Glomerular visceral epithelial cell (primary cell): ENCODE data around the gene CCDC180.
A peak's percentile ranks its signal among the peaks of the same experiment; 100 is the strongest.
"Not testable (repeated sequence)": the region's sequence is repeated elsewhere in the genome, so short reads cannot be mapped to it uniquely, and the experiment has no call there.

Experiments
- DNase-seq: peaks from one replicate; pipeline ENCODE4 v3.0.0-alpha.2; 2016; ENCODE audit errors: extremely low spot score

Gene CCDC180

DNA sequence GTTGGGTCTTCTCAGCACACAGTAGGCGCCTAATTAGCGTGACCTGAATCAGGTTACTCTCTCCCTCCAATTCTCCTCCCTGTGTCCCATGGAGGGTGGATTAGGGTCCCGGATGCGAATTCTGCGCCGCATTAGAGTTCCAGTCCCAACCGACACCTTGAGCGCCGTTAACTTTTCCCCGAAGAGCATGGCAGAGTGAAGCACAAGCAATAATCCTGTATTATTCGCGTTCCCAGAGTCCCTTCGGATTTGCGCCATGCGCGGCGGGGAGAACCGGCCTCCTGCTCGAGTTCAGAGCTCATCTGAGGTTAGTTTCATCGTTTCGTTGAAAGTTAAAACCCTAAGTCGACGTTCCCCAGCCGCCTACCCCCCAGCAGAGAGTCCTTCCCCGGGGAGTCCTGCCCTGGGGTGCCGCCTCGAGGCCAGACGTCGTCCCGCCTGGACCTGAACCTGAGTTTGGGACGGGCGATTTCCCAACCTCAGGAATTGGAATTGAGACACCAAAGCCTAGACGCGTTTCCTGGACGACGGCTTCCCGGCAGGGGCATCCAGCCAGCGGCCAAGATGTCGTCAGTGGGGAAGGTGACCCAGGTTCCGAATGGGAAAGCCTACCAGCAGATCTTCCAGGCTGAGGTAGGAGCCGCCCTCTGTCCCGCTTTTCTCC lies at the start of gene CCDC180:
CCDC180 (plus strand) TSS at position 160 of the 664 bp plus-strand sequence; CDS start at position 565, 405 bp downstream.
- no peak for DNase-seq

DNA sequence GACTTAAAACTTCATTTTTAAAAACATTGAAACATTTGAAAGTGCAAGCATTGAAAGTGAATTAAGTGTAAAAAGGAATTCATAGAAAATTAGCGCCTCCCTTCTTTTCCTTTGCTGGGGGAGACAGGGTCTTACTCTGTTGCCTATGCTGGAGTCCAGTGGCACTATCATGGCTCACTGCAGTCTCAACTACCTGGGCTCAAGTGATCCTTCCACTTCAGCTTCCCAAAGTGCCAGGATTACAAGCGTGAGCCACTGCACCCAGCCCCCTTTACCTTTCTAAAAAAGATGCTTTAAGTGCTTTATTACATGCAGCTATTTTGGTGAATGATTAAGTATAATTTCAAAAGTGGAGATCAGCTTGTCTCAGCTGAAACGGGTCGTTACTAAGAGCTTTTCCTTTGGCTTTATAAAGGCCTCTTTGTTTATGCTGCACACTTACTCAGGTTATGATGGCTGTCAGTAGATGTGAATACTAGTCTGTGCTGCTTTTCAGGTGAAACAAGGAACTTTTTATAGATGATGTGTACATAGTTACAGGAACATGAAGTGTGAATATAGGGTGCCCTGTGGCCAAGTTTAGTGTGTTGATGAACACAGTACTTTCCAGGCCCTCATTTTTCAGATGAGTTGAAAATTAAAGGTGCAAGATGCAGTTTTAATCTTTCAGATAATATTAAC lies 47.5 kb upstream of the CCDC180 start:
- not testable (repeated sequence) for DNase-seq

DNA sequence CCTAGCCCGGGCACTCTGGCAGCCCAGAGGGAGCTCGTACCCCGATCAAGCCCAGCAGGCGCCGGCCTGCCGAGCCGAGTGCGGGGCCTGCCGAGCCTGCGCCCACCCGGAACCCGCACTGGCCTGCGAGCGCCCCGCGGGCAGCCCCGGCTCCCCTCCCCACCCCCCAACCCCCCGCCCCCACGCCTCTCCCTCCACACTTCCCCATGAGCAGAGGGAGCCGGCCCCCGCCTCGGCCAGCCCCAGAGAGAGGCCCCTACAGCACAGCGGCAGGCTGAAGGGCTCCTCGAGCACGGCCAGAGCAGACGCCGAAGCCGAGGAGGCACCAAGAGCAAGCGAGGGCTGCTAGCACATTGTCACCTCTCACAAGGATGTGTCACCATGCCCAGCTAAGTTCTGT lies 36.2 kb upstream of the CCDC180 start:
- DNase-seq, result no peak

DNA sequence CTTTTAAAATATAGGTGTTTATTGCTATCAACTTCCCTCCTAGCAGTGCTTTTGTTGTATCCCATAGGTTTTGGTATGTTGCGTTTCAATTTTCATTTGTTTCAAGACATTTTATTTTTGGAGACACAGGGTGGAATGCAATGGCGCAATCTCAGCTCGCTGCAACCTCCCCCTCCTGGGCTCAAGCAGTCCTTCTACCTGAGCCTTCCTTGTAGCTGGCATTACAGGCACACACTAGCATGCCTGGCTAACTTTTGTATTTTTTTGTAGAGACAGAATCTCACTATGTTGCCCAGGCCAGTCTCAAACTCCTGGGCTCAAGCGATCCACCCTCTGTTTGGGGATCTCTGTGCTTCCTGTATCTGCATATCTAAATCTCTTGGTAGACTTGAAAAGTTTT lies 35.4 kb upstream of the CCDC180 start:
- no peak for DNase-seq

DNA sequence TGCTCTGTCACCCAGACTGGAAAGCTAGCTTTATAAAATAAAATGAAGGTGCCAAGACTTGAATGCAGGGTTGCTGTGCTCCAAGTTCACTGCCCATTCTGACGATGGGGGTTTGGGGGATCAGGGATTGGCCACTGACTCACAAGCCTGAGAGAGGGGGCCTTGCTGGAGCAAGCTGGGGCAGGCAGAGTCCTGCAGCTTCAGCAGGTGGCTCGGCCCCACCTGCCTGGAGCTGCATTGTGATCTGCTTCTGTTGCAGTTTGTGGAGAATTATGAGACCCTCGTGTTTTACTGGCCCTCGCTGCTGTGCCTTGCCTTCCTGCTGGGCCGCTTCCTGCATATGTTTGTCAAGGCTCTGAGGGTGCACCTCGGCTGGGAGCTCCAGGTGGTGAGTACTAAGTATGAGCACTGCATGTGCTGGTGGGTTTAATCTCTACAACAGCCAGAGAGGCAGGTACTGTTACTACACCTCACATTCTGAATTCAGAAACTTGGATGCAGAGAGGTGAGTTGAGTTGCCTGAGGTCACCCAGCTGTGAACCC lies 31.1 kb upstream of the CCDC180 start:
- no peak for DNase-seq

DNA sequence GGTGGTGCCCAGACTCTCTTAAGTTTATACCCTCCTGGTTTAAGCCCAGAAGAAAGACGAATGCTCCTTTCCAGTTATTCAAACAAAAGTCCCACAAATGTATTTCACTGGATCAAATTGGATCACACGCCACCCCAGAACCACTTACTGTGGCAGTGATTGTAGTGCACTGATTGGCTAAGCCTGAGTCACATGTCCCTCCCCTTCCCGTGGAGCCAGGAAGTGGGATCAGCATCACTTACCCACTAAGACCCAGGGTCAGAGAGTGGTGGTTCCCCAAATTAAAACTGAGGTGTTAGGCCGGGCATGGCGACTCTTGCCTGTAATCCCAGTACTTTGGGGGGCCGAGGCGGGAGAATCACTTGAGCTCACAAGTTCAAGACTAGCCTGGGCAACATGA lies 29.5 kb upstream of the CCDC180 start:
- DNase-seq, result no peak

DNA sequence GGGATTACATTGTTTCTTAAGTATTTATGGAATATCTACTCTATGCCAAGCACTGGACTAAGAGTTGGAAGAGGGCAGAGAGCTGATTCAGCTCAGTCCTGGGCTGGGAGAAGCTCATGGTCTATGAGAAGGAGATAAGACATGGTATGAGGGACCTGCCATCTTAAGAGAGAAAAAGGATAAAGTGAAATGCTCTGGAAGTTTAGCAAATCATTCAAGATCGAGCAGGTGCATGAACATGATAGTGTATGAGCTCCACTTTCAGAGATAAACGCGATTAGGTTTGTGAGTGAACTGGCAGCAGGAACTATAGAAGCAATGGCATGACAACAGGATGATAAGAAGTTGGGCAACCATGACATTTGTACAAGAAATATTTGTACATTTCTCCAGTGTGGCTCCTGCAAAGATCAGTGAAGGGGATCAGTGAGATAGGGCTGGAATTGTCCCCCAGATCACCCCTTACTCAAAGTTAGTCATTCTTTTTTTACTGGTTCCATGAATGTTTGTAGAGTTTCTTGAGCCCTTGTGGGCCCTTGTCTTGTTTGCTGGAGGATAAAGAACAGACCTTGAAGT lies 26.6 kb upstream of the CCDC180 start:
- no peak for DNase-seq

DNA sequence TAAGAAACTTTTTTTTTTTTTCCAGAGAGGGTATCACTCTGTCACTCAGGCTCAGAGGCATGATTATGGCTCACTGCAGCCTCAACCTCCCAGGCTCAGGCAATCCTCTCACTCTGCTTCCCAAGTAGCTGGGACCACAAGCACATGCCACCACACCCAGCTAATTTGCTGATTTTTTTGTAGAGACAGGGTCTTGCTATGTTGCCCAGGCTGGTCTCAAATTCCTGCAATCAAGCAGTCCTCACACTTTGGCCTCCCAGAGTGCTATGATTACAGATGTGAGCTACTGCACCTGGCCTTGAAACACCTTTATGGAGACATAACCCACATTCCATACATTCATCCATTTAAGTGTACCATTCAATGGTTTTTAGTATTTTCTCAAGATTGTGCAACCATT lies 23.7 kb upstream of the CCDC180 start:
- DNase-seq, result no peak

DNA sequence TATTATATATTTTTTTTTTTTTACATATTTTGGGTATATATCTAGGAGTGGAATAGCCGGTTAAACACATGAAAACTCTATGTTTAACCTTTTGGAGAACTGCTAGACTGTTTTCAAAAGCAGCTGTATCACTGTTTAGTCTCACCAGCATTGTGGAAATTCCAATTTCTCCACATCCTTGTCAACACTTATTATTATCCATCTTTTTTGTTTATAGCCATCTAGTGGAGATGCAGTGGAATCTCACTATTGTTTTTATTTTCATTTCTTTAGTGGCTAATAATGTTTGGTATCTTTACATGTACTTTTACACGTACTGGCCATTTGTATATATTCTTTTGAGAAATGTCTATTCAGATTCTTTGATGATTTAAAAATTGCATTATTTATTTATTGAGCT lies 22.7 kb upstream of the CCDC180 start:
- DNase-seq, result no peak

DNA sequence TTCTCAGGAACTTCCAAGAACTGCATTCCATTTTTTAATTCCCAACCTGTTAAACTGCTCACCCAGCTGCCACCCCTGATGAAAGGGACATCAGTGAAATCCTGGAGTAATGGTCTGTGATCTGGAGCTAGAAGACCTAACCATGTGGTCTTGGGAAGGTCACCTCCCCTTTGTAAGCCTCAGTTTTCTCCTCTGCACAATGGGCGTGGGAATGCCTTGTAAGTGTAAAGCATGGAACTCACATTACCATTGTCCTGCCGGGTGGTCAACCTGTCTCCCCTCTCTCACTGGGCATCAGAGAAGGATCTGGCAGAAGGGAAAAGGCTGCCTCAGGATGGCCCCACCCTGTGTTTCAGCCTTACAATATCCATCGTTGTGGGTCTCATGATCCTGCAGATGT lies 15.3 kb upstream of the CCDC180 start:
- DNase-seq, result no peak

DNA sequence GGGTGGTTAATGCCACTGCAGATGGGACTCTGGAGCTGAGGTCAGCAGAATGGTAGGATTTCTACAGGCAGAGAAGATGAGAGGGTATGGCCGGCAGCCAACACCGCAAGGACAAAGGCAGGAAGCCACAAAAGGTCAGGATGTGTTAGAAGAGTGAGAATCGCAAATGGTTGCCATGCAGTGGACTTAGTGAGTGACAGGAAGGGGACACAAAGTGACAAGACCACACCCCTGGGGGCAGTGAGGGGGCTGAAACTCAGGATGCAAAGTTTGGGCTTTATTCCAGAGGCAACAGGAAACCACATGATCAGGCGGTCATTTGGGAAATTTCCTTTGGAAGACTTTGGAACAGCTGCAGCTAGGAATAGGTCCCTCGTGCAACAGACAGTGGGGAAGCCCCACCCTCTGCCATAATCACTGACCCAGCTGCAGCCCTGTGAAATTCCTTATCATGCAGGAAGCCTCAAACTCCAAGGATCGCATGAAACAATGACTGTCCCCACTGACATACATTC lies 14.2 kb upstream of the CCDC180 start:
- DNase-seq, result peak; percentile 77

DNA sequence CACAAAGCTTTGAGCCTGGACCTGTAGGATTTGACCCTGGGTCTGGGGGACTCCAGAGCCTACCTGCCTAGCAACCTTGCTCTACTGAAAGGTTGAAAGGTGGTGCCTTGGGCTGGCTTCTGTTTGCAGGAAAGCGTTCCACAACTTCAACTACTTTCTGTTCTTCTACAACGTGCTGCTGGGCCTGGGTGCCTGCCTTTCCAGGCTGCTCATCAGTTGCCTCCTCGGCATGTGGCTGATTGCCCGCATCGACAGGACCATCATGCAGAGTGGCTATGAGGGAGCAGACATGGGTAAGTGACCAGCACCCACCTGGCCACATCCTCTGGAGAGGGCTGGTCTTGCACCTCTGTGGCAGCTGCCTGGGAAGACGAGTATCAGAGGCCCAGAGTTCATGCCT lies 13.6 kb upstream of the CCDC180 start:
- no peak for DNase-seq

DNA sequence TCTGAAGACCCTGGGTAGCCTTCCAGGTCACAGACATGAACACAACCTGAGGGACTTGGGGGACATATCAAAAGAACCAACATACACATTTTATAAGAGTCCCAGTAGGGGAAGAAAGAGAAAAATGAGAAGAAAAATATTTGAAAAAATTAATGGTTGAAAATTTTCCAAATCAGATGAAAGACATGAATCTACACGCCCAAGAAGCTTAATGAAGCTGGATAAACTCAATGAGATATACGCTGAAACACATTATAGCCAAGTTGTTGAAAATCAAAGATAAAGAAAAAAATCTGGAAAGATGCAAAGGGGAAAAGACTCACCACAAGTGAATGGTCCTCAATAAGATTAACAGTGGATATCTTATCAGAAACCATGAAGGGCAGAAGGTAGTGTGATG lies 9.6 kb upstream of the CCDC180 start:
- DNase-seq, result no peak

DNA sequence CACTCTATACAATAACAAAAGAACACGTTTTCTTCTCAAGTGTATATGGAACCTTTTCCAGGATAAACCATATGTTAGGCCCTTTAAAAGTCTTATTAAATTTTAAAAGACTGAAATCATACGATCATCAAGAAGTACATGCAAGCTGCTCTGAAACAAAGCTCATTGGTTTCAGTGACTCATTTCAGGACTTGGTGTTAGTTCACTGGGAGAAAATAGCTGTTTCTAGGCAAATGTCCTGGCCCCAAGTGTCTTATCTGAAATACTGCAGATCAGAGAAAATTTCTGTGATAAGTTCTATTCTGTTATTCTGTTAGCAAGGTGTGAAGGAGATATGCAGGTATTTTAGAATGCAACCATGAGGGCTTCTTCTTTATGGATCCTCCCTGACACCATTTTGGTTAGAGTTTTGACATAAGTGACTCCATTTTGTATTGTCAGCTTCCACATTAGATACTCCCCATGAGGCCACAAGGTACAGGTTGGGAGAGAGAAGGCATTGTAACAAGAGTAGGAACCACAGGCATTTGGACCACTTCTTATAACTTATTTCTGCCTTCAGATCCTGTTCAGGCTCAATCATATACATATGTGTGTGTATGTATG lies 7.5 kb upstream of the CCDC180 start:
- no peak for DNase-seq

DNA sequence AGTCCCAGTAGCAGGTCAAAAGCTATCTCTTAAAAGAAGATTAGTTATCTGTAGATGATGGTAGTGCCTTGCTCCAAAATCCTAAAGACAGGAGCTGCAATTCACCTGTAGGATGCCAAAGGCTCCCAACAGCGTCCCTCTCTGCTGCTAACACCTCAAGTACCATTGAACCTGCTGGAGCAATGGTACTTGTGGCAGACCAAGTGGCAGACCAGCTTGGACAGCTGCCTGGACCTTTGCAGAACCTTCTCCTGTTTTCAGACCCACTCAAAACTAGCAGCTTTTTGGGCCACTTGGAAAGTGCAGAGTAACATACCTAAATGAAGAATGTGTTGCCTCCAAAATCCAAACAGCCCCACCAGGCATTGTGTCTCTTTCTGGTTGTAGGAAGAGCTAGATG lies 6.9 kb upstream of the CCDC180 start:
- no peak for DNase-seq

DNA sequence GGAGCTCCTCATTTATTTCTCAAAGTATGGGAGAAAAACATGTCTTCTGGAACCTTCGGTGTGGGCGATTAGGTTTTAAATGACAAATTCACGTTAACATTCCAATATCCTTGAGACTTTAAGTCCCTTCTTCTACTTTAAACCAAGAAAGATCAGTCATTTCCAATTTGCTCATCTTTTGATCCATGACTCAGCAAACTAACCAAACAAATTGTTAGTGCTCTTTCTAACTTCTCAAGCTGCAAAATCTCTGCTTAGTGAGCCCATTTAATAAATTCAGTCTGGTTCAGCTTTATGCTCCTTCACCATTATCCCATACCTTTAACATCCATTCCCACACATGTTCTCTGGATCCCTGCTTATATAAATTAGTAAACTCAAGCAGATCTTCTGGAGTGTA lies 5.5 kb upstream of the CCDC180 start:
- DNase-seq, result no peak

DNA sequence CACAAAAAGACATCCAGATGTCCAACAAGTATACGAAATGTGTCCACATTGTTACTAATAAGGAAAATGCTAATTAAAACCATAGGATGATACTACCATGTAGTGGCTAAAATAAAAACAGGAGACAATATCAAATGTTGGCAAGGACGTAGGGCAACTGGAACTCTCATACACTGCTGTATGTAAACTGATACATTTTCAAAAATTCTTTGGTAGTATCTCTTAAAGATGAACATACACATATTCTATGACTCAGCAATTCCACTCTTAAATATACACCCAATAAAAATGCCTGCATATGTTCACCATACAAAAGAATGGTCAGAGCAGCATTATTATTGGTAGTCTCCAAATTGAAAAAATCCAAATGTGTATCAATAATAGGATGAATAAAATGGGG lies 2.9 kb upstream of the CCDC180 start:
- DNase-seq, result no peak

DNA sequence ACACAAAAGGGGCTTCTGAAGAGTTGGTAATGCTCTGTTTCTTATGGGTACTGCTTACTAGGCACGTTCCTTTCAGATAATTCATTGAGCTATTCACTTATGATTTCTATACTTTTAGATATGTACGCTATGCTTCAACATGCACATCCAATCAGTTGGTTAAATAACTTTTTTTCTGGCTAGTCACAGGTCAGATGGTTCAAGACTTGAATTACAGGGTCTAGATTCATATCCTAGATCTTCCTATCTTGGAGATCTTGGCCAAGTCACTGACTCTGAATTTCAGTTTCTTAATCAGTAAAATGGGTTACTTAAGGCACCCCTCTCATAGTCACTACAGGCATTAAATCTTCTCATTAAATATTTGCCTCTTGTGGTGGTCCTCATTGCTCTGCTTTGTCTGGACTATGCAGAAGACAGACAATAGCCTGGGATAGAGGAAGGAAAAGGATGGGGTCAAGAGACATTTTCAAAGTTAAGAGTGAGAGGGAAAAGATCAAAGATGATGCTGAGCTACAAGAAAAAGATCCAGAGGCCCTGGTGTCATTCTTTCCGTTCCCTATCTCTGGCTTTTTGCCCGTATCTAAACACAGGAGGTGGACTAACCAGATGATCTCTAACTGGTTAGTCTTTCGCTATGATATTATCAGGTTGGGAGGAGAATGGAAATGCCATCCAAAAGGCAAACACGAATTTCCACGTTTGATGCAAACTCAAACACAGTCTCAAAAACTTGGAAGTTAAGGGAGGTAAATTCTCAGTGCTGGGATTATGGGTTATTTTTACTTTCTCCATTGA lies 1.8 kb upstream of the CCDC180 start:
- no peak for DNase-seq

DNA sequence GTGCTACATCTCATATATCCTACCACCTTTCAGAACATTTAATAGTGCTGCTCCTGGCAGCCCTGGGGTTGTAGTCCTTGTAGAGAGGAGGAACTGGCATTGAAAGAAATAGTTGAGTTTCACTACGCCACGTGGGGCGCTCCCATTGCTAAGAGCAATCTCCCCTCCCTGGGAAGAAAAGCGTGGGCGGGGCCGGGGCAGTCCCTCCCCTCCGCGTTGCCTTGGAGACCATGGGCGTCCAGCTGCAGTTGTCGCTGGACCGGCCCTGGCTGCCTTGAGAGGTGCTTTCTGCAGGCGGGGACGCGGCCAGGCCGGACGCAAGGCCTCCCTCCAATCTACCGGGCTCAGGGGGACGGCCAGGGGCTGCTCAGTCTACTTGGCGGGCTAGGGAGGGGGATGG lies 368 bp upstream of the CCDC180 start:
- DNase-seq, result no peak

DNA sequence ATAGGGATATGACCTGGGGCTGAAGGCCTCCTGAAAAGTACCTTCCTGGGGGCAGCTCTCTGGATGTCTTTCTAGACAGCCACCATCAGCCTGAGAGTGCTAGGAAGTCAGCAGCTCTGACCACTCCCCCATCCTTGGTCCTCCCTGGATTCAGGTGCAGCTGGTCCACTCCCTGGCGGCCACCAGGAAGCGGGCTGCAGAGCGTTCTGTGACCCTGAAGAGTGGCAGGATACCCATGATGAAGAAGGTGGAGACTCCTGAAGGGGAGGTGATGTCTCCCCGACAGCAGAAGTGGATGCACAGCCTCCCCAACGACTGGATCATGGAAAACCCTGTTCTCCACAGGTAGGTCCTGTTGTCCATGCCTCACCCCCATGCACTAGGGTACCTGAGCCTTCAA lies 1.8 kb downstream of the CCDC180 start:
- no peak for DNase-seq

DNA sequence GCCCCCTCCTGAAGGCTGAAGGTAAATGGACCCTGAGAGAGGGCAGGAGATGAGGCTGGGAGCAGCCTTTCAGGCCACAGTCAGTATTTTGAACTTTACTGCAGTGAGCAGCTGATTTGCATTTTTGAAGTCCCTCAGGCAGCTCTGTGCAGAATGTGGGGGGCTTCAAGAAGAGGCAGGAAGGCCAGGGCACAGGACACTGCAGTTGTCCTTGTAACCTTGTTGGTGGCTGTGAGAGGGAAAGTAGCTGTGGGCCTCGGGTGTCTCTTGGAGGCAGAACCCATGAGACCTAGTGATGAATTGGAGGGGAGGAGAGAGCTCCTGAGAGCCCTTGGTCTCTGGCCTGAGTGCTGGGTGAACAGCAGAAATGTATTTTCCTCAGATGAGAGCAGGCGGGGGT lies 2.6 kb downstream of the CCDC180 start:
- no peak for DNase-seq

DNA sequence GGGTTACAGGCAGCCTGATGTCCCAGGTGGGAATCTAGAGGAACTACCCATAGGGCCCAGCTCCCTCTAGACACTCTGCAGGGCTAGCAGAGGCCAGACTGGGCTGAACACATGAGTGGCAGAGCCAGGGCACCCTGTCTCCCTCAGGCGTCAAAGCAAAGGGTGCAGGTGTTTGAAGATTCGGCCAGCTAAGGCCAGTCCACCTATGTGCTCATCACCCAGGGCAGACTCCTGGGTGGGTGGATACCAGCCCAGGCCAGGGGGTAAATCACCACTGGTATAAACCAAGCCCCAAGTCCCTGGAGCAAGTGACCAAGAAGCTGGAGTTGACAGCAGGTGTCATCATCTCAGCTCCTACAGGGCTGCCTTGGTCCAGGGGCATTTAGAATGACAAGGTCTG lies 3.4 kb downstream of the CCDC180 start:
- no peak for DNase-seq
